MCF 10A (cell line): ENCODE data around the gene UBB. TPM values are rescaled to one million over a fixed set of nuclear protein-coding genes. Genes with fewer than 3 reads are reported as not detected.

Experiments used
- BruUV-seq: library from RNA; stranded (reverse); fragments of 400-500 nt; replicated peaks from 2 replicates; lab custom pipeline; 2021; lab: Mats Ljungman, UMichigan
- CTCF ChIA-PET: fragments of 300-600 bp; sonication (Branson Sonifier 250); formaldehyde crosslinking; extraction: SDS; loops from one replicate; lab custom pipeline; 2021; ENCODE audit warnings: antibody characterized with exemption, inconsistent platforms; lab: Yijun Ruan, JAX
- POLR2A ChIA-PET: fragments of 300-600, 350-650 bp; sonication (Branson Sonifier 250); formaldehyde crosslinking; extraction: SDS; loops from one replicate; lab custom pipeline; 2020; ENCODE audit warnings: antibody characterized with exemption, inconsistent platforms; lab: Yijun Ruan, JAX
- DNase-seq: peaks from one replicate; pipeline ENCODE4 v3.0.0-alpha.2; 2018; ENCODE audit not compliant: unreplicated experiment
- H3K27ac Mint-ChIP-seq: one replicate; pipeline ENCODE4 v1.8.0; 2022; ENCODE audit warnings: mild to moderate bottlenecking, low read depth, mixed read lengths; ENCODE audit not compliant: unreplicated experiment
- H3K27me3 Mint-ChIP-seq: one replicate; pipeline ENCODE4 v1.8.0; 2022; ENCODE audit warnings: mixed read lengths; ENCODE audit not compliant: insufficient read depth, unreplicated experiment
- H3K36me3 Mint-ChIP-seq: one replicate; pipeline ENCODE4 v1.8.0; 2022; ENCODE audit warnings: mild to moderate bottlenecking, moderate library complexity, mixed read lengths; ENCODE audit not compliant: insufficient read depth, unreplicated experiment
- H3K4me1 Mint-ChIP-seq: one replicate; pipeline ENCODE4 v1.8.0; 2022; ENCODE audit warnings: mixed read lengths; ENCODE audit not compliant: insufficient read depth, unreplicated experiment
- H3K4me3 Mint-ChIP-seq: one replicate; pipeline ENCODE4 v1.8.0; 2022; ENCODE audit warnings: mild to moderate bottlenecking, moderate library complexity, mixed read lengths; ENCODE audit not compliant: unreplicated experiment
- H3K9me3 Mint-ChIP-seq: one replicate; pipeline ENCODE4 v1.8.0; 2022; ENCODE audit warnings: mixed read lengths; ENCODE audit not compliant: unreplicated experiment
- intact Hi-C: fragments of 100-400 bp; cut with micrococcal nuclease; formaldehyde crosslinking; loops from 2 replicates; pipeline ENCODE4 v1.14.1; 2022
- total RNA-seq: library from RNA; stranded (reverse); gene quantifications from 2 replicates; pipeline ENCODE4 v1.2.3, GENCODE V29; 2022
- TF ChIP-seq, protein P1 (sequence below): fragments of 200-600 bp; IDR thresholded peaks from one replicate; pipeline ENCODE4 v1.8.0; 2022; ENCODE audit warnings: antibody characterized with exemption, mild to moderate bottlenecking; ENCODE audit not compliant: unreplicated experiment

The UBB gene
- total RNA-seq, 1 experiment from 2014 or later = 626 TPM

DNA sequence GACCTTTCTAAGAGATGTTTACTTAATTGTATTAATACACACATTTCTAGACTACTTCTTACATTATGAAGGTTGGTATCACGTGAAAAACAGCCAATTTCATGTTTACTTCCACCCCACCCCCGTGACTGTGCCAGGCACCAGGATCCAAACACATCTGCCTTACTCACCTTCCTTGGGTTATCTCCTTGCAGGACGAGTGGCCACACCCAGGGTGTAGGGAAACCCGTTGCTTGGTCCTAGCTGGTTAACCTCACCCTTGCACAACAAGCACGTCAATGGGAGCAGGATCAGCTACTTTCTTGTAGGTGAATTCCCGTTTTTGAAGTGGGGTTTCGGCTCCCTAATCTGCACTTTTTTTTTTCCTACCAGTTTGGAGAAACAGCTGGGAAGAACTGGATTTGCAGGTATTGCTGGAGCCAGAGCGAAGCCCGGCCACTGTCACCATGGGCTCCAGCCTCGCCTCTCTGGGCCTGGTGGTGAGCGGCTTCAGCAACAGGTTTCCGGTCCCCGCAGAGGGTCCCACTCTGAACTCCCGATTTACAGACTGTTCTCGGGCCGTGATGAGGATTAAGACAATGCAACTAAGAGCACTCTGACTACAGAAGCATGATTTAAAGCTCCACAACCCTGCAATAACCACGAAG is 2.1 kb upstream of the UBB start:
- BruUV-seq = no TSS peak
- peak; percentile 70 for DNase-seq
- Mint-ChIP-seq H3K4me1 (peaks cover 35% of the 10 kb centered on the region), H3K4me3 (peak overlapping the region; percentile 3), H3K27me3 (no peaks in the 10 kb centered on the region), H3K27ac (peak overlapping the region; percentile 78), H3K36me3 (peaks cover 34% of the 10 kb centered on the region), H3K9me3 (no peaks in the 10 kb centered on the region)
- ChIA-PET POLR2A (interaction anchor here (0.5 to 7.7 kb wide), 22 partner anchors 9 to 1458 kb away, joined by 3 to 238 read pairs (median 4); partner anchors contain the start of genes CENPV, NCOR1, PIGL and SREBF1), CTCF (interaction anchor here (0.6 to 8.0 kb wide), 6 partner anchors 14 to 522 kb away, joined by 3 to 64 read pairs (median 3); no protein-coding TSS in a partner anchor)
- intact Hi-C loops = no loop called here
- TF ChIP-seq, protein P1, sequence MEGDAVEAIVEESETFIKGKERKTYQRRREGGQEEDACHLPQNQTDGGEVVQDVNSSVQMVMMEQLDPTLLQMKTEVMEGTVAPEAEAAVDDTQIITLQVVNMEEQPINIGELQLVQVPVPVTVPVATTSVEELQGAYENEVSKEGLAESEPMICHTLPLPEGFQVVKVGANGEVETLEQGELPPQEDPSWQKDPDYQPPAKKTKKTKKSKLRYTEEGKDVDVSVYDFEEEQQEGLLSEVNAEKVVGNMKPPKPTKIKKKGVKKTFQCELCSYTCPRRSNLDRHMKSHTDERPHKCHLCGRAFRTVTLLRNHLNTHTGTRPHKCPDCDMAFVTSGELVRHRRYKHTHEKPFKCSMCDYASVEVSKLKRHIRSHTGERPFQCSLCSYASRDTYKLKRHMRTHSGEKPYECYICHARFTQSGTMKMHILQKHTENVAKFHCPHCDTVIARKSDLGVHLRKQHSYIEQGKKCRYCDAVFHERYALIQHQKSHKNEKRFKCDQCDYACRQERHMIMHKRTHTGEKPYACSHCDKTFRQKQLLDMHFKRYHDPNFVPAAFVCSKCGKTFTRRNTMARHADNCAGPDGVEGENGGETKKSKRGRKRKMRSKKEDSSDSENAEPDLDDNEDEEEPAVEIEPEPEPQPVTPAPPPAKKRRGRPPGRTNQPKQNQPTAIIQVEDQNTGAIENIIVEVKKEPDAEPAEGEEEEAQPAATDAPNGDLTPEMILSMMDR = no peak

DNA sequence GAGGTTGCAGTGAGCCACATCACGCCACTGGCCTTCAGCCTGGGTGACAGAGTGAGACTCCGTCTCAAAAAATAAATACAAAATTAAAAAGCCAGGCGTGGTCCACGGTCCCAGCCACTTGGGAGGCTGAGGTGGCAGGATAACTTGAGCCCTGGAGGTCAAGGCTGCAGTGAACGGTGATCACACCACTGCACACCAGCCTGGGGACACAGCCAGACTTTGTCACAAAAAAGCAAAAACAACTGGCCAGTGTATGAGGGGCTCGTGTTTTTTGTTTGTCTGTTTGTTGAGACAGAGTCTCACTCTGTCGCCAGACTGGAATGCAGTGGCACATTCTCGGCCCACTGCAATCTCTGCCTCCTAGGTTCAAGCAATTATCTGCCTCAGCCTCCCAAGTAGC is 1.2 kb upstream of the UBB start:
- POLR2A ChIA-PET = interaction anchor here (0.8 to 7.7 kb wide), 10 partner anchors 7 to 663 kb away, joined by 3 to 238 read pairs (median 10); partner anchors contain the start of genes NCOR1 and PIGL
- no peaks in the 10 kb centered on the region for H3K9me3 Mint-ChIP-seq
- H3K4me1 Mint-ChIP-seq = peaks cover 32% of the 10 kb centered on the region
- BruUV-seq = no TSS peak
- H3K27ac Mint-ChIP-seq = no peak overlapping the region
- peaks cover 42% of the 10 kb centered on the region for H3K36me3 Mint-ChIP-seq
- H3K27me3 Mint-ChIP-seq = no peaks in the 10 kb centered on the region
- H3K4me3 Mint-ChIP-seq = no peak overlapping the region
- DNase-seq = no peak
- CTCF ChIA-PET = interaction anchor here (0.7 to 8.0 kb wide), 3 partner anchors 15 to 155 kb away, joined by 3 to 64 read pairs (median 6); no protein-coding TSS in a partner anchor
- TF ChIP-seq, protein P1 = no peak
- intact Hi-C loops = loop anchor here (2.0 to 10.0 kb wide), 2 partner anchors 59 to 205 kb away; no protein-coding TSS in a partner anchor

DNA sequence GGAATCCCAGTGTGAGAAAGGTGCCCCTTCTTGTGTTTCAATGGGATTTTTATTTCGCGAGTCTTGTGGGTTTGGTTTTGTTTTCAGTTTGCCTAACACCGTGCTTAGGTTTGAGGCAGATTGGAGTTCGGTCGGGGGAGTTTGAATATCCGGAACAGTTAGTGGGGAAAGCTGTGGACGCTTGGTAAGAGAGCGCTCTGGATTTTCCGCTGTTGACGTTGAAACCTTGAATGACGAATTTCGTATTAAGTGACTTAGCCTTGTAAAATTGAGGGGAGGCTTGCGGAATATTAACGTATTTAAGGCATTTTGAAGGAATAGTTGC is 567 bp downstream of the UBB start:
- Mint-ChIP-seq H3K36me3 (peaks cover 43% of the 10 kb centered on the region), H3K27me3 (no peaks in the 10 kb centered on the region), H3K27ac (peak overlapping the region; percentile 100), H3K9me3 (no peaks in the 10 kb centered on the region), H3K4me1 (peaks cover 32% of the 10 kb centered on the region), H3K4me3 (peak overlapping the region; percentile 89)
- intact Hi-C loops = loop anchor here (2.0 to 10.0 kb wide), 2 partner anchors 57 to 203 kb away; no protein-coding TSS in a partner anchor
- no TSS peak for BruUV-seq
- POLR2A ChIA-PET = interaction anchor here (0.9 to 7.7 kb wide), 13 partner anchors 8 to 232 kb away, joined by 3 to 238 read pairs (median 8); partner anchors contain the start of genes CENPV and PIGL
- CTCF ChIA-PET = interaction anchor here (0.6 to 3.8 kb wide), 2 partner anchors 18 to 23 kb away, joined by 3 to 18 read pairs; no protein-coding TSS in a partner anchor
- TF ChIP-seq, protein P1 = no peak
- DNase-seq = no peak

DNA sequence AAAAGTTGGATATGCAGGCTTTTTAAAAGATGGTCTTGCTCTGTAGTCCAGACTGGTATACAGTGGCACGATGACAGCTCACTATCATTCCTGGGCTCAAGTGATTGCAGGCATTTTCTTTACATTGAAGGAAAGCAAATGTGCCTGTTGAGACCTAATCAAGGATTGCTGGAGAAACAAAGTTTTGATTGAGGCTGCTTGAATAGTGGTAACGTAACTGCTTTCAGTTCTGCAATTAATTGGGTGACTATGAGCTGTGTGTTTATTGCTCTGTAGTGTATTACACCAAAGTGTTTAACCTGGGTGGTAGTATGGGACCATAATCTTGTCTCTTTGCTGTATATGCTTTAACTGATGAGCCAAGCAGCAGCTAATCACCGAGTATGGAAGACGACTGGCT is 2.3 kb downstream of the UBB start:
- Mint-ChIP-seq H3K4me3 (peak overlapping the region; percentile 89), H3K9me3 (no peaks in the 10 kb centered on the region), H3K27me3 (no peaks in the 10 kb centered on the region), H3K4me1 (peaks cover 31% of the 10 kb centered on the region), H3K36me3 (peaks cover 43% of the 10 kb centered on the region), H3K27ac (no peak overlapping the region)
- BruUV-seq = no TSS peak
- TF ChIP-seq, protein P1 = no peak
- intact Hi-C loops = loop anchor here (10.0 kb wide), 1 partner anchor 202 kb away; no protein-coding TSS in a partner anchor
- POLR2A ChIA-PET = interaction anchor here (1.0 to 7.7 kb wide), 5 partner anchors 10 to 57 kb away, joined by 3 to 238 read pairs (median 10); no protein-coding TSS in a partner anchor
- CTCF ChIA-PET = interaction anchor here (0.6 to 3.8 kb wide), 5 partner anchors 19 to 139 kb away, joined by 3 to 18 read pairs (median 5); no protein-coding TSS in a partner anchor
- no peak for DNase-seq
